Right ventricle myocardium inferior (tissue), 1 donor: ENCODE results near the gene NUP35. TPM values are rescaled to one million over a fixed set of nuclear protein-coding genes. Genes with fewer than 3 reads are reported as not detected.
A peak's percentile ranks its signal among the peaks of the same experiment; 100 is the strongest.

Experiments
- ATAC-seq: fragments of 200-7000 bp; cut with Tn5 transposase; one replicate; pipeline ENCODE4 v1.9.1; 2020; ENCODE audit warnings: mild to moderate bottlenecking, moderate library complexity
- DNase-seq: peaks from one replicate; pipeline ENCODE4 v3.0.0; 2021; ENCODE audit errors: missing footprints
- intact Hi-C: fragments of 100-400 bp; cut with DNase I; formaldehyde crosslinking; loops from one replicate; pipeline ENCODE4 v1.11.0; 2022
- long read RNA-seq: library from polyadenylated mRNA; unstranded; transcript quantifications from one replicate; pipeline ENCODE4 v2.0.0, GENCODE V29; 2021
- total RNA-seq: library from RNA; stranded (reverse); fragmentation: NEBNext Ultra II Directional; extraction: Animal tissue kit (Norgen Biotek cat#: 25700); gene quantifications from one replicate; pipeline ENCODE4 v1.2.1, GENCODE V29; 2021
- donor health status: DM: no; HTN: yes; CAD: no; lungs with severe emphysema.

The NUP35 gene, protein sequence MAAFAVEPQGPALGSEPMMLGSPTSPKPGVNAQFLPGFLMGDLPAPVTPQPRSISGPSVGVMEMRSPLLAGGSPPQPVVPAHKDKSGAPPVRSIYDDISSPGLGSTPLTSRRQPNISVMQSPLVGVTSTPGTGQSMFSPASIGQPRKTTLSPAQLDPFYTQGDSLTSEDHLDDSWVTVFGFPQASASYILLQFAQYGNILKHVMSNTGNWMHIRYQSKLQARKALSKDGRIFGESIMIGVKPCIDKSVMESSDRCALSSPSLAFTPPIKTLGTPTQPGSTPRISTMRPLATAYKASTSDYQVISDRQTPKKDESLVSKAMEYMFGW
- total RNA-seq = 8.0 TPM
- long read RNA-seq, partial matches to known transcripts = 0 of 3 reads
- long read RNA-seq, other reads (novel, unspliced or antisense) = 0 of 3 reads

- intact Hi-C loops = loop anchor here (2.0 kb wide), 2 partner anchors 46 to 86 kb away; partner anchors contain the start of genes DUSP19 and NCKAP1
- ATAC-seq = peak; percentile 97
Measured at GRCh38 chr2:183124222-183124956, at the start of gene NUP35. Gene NUP35 (plus strand): TSS chr2:183124443. CDS start chr2:183124458, 15 bp downstream.

GRCh38 chr2:183078163-183078463 is 46.1 kb upstream of the NUP35 start:
- peak; percentile 74 for ATAC-seq
- DNase-seq = no peak
- intact Hi-C loops = loop anchor here (2.0 kb wide), 2 partner anchors 39 to 47 kb away; partner anchors contain the start of genes NCKAP1 and NUP35

More at GRCh38 chr2:183124222-183124956, at the start of gene NUP35:
- peak; percentile 89 for DNase-seq

DNA sequence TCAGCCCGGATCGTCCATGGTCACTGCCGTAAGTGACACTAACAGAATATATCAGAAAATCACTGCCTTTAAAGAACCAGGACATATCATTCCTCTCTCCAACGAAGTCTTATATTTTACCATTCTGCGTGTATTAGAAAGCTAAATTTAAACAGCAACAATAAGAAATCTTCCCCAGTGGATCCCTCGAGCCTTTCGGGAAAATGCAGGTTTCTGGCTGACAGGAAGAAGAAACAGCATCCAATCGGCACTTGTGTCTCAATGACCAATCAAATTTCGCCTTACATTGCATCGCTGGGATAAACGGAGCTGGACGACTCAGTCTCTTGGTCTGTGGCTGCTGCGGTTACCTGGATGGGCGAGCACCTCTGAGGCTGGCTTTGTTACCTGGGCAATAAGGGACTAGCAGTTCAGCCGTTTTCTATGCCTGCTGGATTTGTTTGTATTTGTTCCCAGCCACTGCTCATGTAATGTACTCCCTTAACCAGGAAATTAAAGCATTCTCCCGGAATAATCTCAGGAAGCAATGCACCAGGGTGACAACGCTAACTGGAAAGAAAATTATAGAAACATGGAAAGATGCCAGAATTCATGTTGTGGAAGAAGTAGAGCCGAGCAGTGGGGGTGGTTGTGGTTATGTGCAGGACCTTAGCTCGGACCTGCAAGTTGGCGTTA is 45.6 kb upstream of the NUP35 start, which contains the start of gene DUSP19:
TSS of gene DUSP19 (plus strand) at position 284 of the 675 bp plus-strand sequence. CDS start at position 471, 187 bp downstream.
- intact Hi-C loops = loop anchor here (2.0 kb wide), 2 partner anchors 40 to 46 kb away; partner anchors contain the start of genes NCKAP1 and NUP35
- ATAC-seq (peak; percentile 94), DNase-seq (no peak)

DNA sequence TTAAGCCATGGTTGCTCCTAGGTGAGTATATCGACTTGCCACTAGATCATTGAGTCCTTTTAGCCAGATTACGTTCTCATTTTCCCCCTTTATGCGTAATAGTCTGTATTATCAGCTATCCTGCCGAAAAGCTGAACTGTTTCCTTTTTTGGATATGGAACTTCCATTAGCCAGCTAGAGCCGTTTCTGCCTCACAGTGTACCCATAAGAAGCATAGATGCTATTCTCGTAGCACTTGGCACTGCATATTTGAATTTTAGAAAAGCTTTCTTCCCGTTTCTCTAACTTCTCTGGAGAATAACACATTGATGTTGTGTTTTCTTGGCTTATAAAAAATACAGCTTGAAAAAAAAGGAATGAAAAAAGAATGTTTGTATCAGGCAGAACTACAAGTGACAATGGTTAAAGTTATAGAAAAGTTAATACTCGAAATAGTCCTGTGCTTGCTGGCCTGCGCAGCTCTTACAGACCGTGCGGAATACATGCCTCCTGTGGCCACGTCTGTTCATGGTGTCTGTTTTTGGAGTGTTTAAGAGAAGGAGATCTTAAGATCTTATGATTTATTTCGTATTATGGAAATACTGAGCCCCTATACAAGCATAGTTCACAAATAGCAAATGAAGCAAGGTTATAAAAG is 45.0 kb upstream of the NUP35 start:
- intact Hi-C loops = loop anchor here (2.0 kb wide), 2 partner anchors 40 to 46 kb away; partner anchors contain the start of genes NCKAP1 and NUP35
- peak; percentile 69 for ATAC-seq
- DNase-seq = no peak

DNA sequence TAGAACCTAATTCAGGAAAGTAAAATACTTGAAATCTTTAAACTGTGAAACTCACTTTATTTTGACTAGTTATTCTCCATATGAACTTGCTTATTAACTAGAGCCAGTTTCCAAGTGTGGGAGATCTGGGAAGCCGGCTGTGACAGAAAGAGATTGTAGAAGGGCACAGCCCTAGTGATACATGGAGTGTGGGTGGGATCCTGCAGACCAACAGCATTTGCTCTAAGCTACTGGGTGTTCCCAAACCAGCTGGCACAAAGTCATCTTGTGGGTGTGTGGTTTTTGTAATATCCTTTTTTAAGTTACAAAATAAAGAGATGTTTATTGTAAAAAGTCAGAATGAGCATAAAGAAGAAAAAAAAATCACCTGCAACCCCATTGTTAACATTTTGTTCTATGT is 42.3 kb upstream of the NUP35 start:
- DNase-seq (no peak), ATAC-seq (no peak)
- intact Hi-C loops = no loop called here

DNA sequence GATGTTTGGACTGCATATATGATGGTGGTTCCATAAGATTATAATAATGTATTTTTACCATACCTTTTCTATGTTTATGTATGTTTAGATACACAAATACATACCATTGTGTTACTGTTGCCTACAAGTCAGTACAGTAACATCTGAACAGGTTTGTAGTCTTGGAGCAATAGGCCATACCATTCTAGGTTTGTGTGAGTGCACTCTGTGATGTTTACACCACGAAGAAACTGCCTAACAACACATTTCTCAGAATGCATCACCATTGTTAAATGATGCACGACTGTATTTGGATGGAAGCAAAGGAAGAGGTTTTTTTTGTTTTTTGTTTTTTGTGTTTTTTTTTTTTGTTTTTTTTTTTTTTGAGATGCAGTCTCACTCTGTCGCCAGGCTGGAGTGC is 36.2 kb upstream of the NUP35 start:
- ATAC-seq = no peak
- DNase-seq = no peak
- intact Hi-C loops = no loop called here

GRCh38 chr2:183089192-183089851 is 34.9 kb upstream of the NUP35 start:
- DNase-seq = no peak
- no peak for ATAC-seq
- intact Hi-C loops = no loop called here

- intact Hi-C loops = no loop called here
- DNase-seq = no peak
- no peak for ATAC-seq
Measured at GRCh38 chr2:183091318-183091953, 32.8 kb upstream of the NUP35 start.

DNA sequence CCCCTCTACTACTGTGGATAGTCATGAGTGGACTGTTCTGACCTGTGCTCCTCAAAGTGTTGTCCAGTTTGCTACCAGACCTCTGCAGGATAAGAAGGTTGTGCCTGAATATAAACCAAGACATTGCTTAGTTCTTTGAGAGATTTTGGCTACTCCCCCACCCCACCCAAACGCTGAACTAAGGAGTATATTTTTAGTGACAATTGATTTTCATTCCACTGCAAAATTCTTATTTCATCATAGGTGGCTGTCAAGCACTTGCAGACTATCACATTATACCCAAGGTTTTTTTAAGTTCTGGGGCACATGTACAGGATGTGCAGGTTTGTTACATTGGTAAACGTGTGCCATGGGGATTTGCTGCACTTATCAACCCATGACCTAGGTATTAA is 32.3 kb upstream of the NUP35 start:
- intact Hi-C loops = no loop called here
- no peak for DNase-seq
- ATAC-seq = no peak

- ATAC-seq = no peak
- intact Hi-C loops = no loop called here
- DNase-seq = no peak
Measured at GRCh38 chr2:183093857-183094657, 30.2 kb upstream of the NUP35 start.

- intact Hi-C loops = no loop called here
- ATAC-seq = no peak
Measured at GRCh38 chr2:183105402-183106134, 18.7 kb upstream of the NUP35 start.

DNA sequence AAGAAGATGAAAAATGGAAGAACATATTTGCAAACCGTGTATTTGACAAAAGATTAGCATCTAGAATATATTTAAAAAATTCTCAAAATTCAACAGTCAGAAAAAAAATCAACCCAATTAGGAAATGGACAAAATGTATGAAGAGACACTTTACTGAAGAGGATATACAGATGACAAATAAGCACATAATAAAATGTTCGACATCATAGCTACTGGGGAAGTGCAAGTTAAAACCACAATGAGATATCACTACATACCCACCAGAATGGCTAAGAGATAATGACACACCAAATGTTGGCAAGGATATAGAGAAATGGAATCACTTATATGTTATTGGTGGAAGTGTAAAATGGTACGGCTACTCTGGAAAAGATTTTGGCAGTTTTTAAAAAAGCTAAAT is 11.7 kb upstream of the NUP35 start:
- ATAC-seq = no peak
- DNase-seq = no peak
- intact Hi-C loops = no loop called here

More at GRCh38 chr2:183105402-183106134, 18.7 kb upstream of the NUP35 start:
- DNase-seq = no peak

DNA sequence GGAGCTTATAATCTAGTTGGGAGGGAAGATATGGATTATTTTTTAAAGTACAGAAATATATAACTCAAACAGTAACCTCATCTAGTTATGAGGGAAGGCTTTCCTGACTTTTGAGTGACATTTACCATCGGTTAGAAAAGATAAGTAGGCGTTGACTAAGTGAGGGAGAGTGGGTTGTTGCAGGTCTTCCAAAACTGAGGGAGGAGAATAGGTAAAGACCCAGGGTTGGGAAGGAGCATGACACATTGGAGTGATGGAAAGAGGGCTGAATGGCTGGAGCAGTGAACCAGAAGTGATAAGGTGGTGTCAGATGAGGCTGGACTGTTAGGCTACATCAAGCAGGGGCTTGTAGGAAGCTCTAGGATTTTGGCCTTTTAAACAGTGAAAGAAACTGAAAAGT is 10.6 kb upstream of the NUP35 start:
- intact Hi-C loops = no loop called here
- ATAC-seq = no peak
- no peak for DNase-seq

- intact Hi-C loops = no loop called here
- ATAC-seq (no peak), DNase-seq (no peak)
Measured at GRCh38 chr2:183117226-183117625, 7.0 kb upstream of the NUP35 start.

DNA sequence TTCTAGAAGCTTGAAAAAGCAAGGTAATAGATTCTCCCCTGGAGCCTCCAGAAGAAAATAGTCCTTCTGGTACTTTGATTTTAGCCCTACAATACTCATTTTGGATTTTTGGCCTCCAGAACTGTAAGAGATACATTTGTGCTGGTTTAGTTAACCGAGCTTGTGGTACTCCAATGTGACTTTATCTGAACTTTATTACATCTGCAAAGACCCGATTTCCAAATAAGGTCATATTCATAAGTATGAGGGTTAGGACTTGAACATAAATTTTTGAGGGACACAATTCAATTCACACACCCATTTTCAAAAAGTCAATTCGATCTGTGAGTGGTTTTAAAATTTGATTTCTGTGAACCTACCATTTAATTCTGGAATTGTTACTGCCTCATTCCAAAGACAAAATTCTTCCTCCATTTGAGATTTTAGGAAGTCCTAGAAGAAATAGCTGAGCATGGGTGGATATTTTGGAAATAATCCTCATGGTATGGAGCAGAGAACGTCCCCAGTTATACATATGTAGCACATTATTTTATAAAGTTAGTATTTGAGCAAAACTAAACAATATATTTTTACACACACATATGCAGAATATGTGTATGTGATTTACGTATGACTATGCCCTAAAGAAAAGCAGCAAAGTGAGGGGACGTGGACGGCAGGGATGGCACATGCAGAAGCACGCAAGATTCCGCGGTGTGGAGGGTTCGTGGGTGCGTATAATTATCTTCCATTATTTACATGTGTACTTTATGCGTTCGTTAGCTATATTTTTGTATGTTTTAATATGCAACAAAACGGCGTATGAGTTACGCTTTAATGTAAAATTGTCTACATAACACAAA is 905 bp upstream of the NUP35 start:
- intact Hi-C loops = no loop called here
- no peak for ATAC-seq
- no peak for DNase-seq

- intact Hi-C loops = loop anchor here (2.0 kb wide), 2 partner anchors 45 to 85 kb away; partner anchors contain the start of genes DUSP19 and NCKAP1
Measured at GRCh38 chr2:183123959-183124221, 353 bp upstream of the NUP35 start.

More at GRCh38 chr2:183123959-183124221, 353 bp upstream of the NUP35 start:
- ATAC-seq (peak; percentile 36), DNase-seq (no peak)
